Measurements from ENCODE around the gene ANK2.
A peak's percentile ranks its signal among the peaks of the same experiment; 100 is the strongest.

Gene ANK2

GRCh38 chr4:113145519-113146291 is 96.3 kb downstream of the ANK2 start:
- Histone ChIP-seq H3K36me3 (no peaks in the 10 kb centered on the region), H3K4me3 (ENCODE audit: low read depth, low read length) (no peak overlapping the region), H3K27me3 (no peaks in the 10 kb centered on the region), H3K9me3 (no peaks in the 10 kb centered on the region), H3K4me1 (no peaks in the 10 kb centered on the region; the same call in 1 of the 2 replicates)
- TF ChIP-seq CTCF (IDR thresholded peaks at IDR 0.05; ENCODE audit: low read depth, low read length) = no peak
- DNase-seq = peak; percentile 17

- H3K9me3 ChIP-seq = no peaks in the 10 kb centered on the region
- TF ChIP-seq CTCF (IDR thresholded peaks at IDR 0.05; ENCODE audit: low read depth, low read length) = no peak
- DNase-seq = no peak
- no peaks in the 10 kb centered on the region for H3K36me3 ChIP-seq
- H3K27me3 ChIP-seq = no peaks in the 10 kb centered on the region
- no peak overlapping the region for H3K4me3 ChIP-seq (ENCODE audit: low read depth, low read length)
- no peaks in the 10 kb centered on the region; the same call in 1 of the 2 replicates for H3K4me1 ChIP-seq
Measured at GRCh38 chr4:113146876-113147358, 97.5 kb downstream of the ANK2 start.

GRCh38 chr4:113147498-113148111 is 98.2 kb downstream of the ANK2 start:
- Histone ChIP-seq H3K9me3 (no peaks in the 10 kb centered on the region), H3K4me1 (no peaks in the 10 kb centered on the region; the same call in 1 of the 2 replicates), H3K27me3 (no peaks in the 10 kb centered on the region), H3K36me3 (no peaks in the 10 kb centered on the region), H3K4me3 (ENCODE audit: low read depth, low read length) (no peak overlapping the region)
- no peak for TF ChIP-seq CTCF (IDR thresholded peaks at IDR 0.05; ENCODE audit: low read depth, low read length)
- no peak for DNase-seq

- Histone ChIP-seq H3K4me1 (no peaks in the 10 kb centered on the region; the same call in 1 of the 2 replicates), H3K36me3 (no peaks in the 10 kb centered on the region), H3K9me3 (no peaks in the 10 kb centered on the region), H3K27me3 (no peaks in the 10 kb centered on the region), H3K4me3 (ENCODE audit: low read depth, low read length) (no peak overlapping the region)
- no peak for DNase-seq
- no peak for TF ChIP-seq CTCF (IDR thresholded peaks at IDR 0.05; ENCODE audit: low read depth, low read length)
Measured at GRCh38 chr4:113148925-113149324, 99.5 kb downstream of the ANK2 start.

GRCh38 chr4:113153529-113154101 is 104.2 kb downstream of the ANK2 start:
- DNase-seq = no peak
- no peaks in the 10 kb centered on the region for H3K9me3 ChIP-seq
- no peaks in the 10 kb centered on the region for H3K36me3 ChIP-seq
- no peak overlapping the region for H3K4me3 ChIP-seq (ENCODE audit: low read depth, low read length)
- H3K27me3 ChIP-seq = no peaks in the 10 kb centered on the region
- no peaks in the 10 kb centered on the region for H3K4me1 ChIP-seq
- peak; percentile 11; the same call in 1 of the 2 replicates for TF ChIP-seq CTCF (IDR thresholded peaks at IDR 0.05; ENCODE audit: low read depth, low read length)

Data from BE2C (cell line).